GM19372 (cell line): ENCODE measurements around the gene ATP8A2.

Source experiments
- ATAC-seq: cut with Tn5 transposase; IDR thresholded peaks from one replicate; pipeline ENCODE4 v1.9.1; 2021; ENCODE audit warnings: mild to moderate bottlenecking, low read depth, moderate library complexity; ENCODE audit not compliant: unreplicated experiment

Gene ATP8A2

DNA sequence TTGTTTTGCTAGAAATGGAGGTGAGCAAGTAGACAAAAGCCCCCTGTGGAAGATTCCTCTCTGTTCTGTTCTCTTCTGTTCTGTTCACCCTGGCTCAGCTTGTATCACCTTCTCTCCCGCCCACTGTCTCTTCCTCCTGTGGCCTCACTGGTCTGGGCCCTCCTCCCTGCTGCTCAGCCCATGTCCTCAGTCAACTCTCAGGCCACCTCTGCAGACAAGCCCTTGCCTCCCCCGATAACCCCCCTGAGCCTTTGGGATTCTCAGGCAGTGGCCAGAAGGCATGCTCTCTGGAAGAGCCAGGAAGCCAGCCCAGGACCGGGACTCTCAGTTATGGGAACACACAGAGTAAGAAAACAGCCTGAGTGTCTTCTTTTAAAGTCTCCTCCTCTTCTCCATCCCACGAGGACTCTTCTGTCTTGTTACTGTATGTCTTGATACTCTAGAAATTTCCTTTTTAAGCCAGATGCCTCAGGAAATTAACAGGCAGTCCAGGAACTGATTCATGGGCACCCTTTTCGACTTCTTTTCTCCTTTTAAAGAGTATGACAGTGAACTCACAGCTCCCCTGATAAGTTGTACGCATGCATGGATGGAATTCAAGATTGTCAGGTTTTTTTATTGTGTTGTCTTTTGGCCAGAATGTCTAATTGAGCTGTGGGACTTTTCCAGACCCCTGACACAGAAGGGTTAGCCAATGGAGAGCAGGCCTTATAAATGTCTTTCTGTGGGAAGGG is 646.3 kb downstream of the ATP8A2 start:
- no peak for ATAC-seq

DNA sequence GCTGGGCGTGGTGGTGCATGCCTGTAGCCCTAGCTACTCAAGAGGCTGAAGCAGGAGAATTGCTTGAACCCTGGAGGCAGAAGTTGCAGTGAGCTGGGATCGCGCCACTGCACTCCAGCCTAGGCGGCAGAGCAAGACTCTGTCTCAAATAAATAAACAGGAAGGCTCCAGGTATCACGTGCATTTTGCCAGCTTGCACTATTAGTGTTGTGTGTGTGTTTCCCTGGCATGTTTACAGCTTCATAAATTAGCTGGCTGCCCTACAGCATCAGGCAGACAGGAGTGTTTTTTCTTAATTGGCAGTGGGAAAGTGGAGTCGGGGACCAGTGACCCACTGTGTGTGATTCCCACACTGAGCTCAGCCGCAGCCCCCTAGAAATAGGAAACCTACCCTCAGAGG is 647.5 kb downstream of the ATP8A2 start:
- ATAC-seq = no peak

DNA sequence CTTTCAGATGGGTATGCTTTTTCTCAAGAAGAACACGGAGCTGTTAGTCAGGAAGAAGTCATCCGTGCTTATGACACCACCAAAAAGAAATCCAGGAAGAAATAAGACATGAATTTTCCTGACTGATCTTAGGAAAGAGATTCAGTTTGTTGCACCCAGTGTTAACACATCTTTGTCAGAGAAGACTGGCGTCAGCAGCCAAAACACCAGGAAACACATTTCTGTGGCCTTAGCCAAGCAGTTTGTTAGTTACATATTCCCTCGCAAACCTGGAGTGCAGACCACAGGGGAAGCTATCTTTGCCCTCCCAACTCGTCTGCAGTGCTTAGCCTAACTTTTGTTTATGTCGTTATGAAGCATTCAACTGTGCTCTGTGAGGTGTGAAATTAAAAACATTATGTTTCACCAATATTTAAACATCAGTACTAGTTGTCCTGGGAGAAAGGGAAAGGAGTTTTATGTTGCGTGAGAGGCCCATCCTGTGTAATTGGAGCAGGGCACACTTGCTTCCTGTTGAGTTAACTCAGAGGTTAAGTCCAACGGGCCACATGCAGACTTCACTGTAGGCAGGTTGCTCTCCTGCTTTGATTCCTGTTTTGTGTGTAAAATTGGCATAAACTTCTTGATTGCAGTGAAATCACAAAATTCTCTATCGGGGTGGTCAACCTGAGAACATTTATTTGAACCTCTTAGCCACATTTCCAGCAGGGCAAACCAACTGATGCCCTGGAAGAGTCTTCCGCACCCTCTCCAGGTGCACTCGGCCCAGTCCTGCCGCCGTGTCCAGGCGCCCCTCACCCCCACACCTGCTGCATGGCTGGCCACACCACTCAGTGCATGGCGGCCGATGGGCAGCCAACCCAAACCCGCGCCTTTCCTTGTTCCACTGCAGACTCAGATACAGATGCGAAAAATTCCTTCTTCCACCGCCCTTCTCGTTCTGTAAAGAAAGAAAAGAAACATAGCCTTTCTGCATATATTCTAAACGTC is 648.4 kb downstream of the ATP8A2 start:
- ATAC-seq = no peak

DNA sequence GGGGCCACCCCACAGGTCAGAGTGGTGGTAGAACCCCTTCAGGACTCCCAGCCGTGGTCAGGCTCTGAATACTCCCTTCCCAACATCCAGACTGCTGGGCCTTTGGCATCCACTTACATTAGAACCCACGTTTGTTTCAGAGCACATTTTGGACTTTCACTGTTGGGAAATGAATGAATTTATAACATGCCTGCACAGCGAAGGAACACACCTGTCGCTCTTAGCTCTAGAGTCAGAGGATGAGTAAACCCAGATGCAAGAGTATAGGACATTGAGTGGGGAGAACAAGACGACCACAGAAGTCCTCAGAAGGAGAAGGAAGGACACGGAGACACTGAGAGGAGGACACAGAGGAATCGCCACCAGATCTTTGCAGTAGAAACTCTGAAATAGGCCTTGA is 649.1 kb downstream of the ATP8A2 start:
- ATAC-seq = no peak

DNA sequence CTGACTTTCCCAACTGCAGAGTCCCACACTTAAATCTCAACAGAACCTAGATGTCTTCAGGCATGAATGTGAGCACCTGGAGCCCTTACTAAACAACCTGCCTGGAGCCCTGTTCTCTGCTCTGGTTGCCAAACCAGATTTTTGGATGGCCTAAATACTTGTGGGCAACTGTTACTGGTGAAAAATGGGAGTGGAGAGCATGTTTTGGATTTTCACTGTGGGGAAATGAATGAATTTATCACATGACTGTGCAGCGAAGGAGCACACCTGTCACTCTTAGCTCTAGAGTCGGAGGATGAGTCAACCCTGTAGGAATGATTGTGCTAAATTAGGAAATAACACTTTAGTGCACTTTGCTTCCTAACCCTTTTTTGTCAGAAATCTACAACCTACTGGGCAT is 649.7 kb downstream of the ATP8A2 start:
- ATAC-seq = no peak

DNA sequence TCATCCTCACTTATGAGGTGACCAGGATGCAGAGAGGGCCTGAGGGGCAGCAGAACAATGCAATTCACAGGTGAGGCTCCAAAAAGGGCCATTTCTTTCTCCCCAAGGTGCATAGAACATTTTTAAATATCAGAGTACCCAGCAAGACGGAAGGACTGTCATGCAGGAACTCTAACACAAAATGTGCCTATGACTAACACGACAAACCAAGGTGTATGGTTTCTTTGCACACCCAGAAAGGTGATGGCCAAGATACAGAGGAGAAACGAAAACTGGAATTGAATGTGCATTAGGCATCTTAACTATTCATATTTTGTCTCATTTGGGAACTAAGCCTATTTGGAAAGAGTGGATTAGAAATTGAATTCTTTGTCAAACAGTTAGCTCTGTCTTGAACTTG is 650.2 kb downstream of the ATP8A2 start:
- ATAC-seq = no peak

DNA sequence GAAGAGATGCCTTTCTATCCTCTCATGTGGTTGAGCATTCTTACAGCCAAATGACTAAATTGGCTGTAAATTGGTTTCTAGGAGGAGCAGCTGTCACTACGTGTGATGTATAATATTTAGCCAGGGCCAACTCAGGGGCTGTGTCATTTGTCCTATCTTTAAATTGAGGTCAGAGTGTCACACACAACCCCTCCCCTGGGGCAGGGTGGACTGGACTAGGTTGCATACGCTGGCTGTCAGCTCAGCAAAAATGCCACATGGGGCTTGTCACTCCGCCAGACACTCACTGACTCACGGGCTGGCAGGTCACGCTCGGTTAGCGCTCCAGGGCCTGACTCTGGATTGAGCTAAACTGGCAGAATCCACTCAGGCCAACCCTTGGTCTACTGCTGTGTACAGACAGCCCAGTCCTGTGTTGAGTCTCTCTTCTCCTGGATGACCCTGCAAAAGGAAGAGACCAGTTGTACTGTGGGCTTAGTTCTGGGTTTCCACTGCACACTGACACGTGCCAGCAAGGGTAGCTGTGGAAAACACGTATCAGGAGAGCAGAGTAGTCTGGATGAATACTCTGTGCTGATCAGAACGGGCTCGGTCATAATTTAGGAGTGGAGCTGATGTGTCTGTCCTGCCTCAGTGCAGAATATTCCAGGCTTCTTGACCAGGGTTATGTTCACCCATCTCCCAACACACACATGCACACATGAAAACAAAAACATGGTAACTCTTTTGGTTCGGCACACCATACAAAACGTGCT is 650.9 kb downstream of the ATP8A2 start:
- no peak for ATAC-seq

DNA sequence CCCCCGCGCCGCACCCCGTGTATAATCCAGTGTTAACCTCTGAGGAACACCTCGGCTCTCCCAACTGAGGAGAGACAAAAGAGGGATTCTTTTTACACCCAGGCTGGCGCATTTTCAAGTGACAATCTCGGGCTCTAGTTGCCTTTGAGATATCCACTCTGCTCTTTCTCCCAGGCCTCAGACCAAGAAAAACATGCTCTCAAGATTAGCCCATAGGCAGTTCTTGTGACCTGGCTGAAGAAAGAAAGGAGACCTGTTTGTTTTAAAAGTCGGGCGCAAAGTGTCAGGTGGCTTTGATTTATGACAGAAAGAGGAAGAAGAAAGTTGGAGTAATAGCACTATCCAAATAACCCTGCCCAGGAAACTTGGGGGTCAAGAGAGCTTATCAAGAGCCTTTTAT is 652.8 kb downstream of the ATP8A2 start:
- ATAC-seq = no peak

- no peak for ATAC-seq
These were observed 653.4 kb downstream of the ATP8A2 start for GRCh38 chr13:26025196-26025595.

DNA sequence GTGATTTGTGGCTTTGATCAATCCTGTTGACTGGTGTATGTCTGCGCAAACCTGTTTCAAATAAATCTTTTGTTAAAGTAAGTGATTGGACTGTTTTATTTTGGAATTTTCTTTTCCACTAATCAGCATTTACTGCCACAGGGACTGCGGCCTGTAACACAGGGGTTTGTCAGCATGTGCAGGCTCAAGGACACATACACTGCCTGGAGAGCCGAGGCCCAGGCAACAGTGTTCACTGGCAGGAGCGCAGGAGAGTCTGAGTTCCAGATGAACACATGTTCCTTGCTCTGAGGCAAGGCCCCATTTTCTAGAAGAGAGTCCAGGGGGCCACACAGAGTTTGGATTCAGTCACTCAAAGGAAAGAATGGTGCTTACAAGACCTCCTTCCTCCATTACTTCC is 654.0 kb downstream of the ATP8A2 start:
- no peak for ATAC-seq

DNA sequence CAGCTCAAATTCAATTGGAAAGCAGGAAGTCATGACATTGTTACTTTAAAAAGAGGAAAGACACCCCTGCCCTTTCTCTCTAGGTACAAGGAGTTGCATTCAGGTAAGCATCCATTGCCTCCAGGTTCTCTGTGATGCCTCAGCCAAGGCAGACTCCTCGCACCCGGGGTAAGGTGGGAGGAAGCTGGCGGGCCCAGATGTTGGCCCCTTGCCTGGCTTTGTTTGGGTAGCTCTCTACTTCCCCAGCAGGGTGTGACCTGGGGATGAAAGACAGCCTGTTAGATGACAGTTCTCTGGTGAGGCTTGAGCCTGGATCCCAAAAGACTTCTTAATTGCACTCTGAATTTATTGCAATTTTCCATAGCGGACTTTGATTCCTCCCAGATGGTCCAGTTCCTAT is 654.4 kb downstream of the ATP8A2 start:
- no peak for ATAC-seq

DNA sequence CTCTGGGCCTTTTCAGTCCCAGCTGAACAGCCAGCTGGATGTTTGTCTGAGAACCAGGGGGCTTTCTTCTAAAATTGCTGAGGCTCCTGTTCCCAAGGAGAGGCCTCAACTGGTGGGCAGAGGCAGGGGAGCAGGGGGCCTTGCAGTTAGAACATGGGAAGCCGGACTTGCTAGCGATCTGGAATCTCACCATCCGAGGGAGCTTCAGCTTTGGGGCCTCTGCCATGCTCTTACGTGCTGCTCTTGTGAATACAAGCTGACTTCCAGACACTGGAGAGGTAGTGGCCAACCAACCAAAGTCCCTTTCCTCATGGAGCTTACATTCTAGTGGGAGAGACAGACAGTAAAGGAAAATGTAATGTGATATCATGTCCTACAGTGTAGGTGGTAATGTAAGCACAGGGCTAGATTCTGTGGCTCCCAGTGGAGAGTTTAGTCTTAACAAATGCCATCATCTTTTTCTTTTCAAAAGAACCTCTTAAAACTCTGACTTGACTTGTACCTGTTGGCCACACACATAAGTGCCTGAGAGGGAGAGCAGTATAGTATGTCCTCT is 657.9 kb downstream of the ATP8A2 start:
- no peak for ATAC-seq

DNA sequence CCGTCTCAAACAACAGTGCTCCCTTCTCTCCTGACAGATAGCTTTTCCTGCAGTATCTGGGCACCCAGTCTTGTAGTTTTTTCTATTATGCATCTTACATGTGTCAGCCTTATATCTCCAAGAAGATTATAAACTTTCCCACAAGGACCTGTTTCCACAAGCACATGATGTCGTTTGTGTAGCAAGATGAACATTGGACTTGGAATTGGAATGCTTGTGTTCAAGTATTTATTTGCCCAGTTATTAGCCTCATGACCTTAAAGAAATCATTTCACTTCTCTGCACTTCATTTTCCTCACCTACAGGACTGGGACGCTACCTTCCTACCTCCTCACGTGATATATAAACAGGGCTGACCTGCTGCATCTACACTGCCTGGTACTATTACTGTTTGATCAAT is 658.6 kb downstream of the ATP8A2 start:
- ATAC-seq = no peak

DNA sequence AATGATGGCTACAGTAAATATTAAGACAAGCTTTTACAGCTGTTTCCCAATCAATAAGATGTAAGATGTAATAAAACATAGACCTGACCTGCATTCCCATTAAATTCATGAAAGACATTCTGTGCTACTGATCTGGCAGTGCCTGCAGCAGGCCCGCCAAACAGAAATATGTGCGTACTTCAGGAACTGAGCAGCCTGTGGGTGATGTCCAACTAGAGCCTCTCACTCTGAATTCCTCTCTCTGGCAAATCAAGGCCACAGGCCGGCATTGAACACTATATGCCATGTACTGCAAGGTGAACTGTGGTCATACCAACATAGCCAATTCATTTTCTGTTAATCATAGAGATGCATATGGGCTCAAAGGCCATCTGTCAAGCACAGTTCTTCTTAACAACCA is 662.2 kb downstream of the ATP8A2 start:
- ATAC-seq = no peak

DNA sequence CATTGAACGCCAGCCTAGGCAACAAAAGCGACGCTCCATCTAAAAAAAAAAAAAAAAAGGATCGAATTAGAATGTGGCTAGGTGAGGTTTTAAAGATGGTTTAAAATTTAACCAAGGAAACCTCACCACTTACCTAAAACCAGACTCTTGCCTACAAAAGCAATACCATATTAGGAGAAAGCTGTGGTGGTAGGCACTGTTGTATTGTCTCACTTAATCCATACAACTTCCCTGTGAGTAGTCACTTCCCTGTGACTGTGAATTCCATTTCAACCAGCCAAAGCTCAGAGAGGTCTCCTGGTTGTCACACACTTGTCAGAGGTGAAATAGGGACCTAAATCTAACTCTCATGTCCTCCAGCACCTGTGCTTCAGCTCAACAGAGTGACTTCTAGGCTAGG is 664.6 kb downstream of the ATP8A2 start:
- ATAC-seq = no peak

DNA sequence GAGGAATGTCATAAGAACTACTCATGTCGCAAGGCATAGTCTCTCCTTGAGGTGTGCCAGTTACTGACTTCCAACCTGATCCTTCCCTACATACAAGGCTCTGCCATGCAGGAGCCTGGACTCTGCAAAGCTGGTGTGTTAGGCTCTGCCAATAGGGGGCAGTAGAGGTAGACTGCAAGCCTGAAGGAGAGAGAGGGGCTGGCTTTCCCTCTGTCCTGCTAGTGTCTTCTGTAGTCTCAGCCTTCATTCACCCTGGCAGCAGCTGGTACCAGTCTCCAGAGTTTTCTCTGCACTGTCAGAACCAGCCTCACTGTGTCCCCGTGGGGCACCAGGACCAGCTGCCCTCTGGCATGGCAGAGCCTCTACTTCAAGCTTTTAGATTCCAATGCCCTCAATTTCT is 665.5 kb downstream of the ATP8A2 start:
- no peak for ATAC-seq

DNA sequence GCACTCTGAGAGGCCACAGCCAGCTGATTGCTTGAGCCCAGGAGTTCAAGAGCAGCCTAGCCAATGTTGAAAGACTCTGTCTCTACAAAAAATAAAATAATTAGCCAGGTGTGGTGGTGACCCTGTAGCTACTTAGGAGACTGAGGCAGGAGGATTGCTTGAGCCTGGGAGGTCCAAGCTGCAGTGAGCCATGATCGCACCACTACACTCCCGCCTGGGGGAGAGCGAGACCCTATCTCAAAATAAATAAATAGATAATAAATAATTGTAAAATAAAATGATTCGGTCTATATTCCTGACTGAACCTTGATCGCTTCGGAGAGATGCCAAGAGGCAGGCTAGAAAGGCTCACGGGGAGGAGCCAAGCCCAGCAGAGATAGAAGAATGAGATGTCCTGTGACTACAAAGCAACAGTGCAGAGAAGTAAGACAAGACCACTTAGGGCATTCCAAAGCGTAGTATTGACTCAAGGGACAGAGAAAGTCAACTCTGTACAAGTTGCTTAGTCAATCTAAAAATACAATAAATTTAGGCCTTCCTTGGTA is 667.2 kb downstream of the ATP8A2 start:
- ATAC-seq = no peak

DNA sequence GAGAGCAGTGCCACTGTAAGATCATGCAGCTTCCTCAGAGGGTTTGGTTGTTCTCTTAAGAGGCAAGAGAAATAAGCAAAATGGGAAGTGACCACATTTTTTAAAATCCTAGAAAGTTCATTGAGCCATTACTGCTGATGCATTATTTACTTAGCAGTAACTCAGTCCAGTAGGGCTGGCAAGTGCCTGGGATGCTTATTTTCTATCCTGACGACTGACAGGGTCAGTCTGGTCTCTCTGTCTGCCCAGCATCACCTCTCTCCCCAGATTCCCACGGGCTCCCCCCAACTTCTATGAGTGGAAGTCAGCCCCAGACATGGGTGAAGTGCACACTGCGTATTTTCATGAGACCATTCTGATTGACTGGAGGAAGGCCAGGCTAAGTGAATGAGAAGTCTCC is 669.7 kb downstream of the ATP8A2 start:
- ATAC-seq = no peak

- no peak for ATAC-seq
These were observed 671.0 kb downstream of the ATP8A2 start for GRCh38 chr13:26042785-26043184.

- ATAC-seq = no peak
These were observed 673.4 kb downstream of the ATP8A2 start for GRCh38 chr13:26045142-26045541.
